ENCODE data around the gene VASP. TPM values are rescaled to one million over a fixed set of nuclear protein-coding genes. Genes with fewer than 3 reads are reported as not detected.

Gene VASP
- total and polyA plus RNA-seq, 2 of the 13 experiments (the other 11 are each of a cell fraction or from before 2014, with no cell fraction given), result 41.8 to 67.1 TPM

DNA sequence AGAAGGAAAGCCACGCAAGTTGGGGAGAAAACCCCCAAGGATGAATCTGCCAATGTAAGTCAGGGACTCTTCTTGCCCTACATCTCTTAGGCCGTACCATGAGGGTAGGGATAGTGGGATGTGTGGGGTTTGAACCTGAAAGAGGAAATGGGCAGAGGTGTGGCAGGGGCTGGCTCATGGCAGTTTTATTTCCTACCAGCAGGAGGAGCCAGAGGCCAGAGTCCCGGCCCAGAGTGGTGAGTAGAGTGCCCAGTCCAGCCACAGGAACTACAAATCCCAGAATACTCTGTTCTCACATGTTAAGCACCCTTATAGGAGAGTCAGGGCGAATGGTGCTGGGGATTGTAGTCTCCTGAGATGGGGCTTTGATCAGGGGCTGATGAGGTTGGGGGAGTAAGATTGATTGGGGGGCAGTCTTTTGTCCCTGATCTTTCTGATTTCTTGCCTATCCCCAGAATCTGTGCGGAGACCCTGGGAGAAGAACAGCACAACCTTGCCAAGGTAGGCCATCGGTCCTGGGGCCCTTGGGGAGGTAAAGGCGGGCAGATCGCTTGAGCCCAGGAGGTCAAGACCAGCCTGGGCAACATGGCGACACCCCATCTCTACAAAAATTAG lies 16.5 kb downstream of the VASP start (continued):
- TF ChIP-seq NCOA2 (CRISPR knock-in tag; IDR thresholded peaks at IDR 0.05) (0 out of 2 replicates have a peak, but pooled peaks have one; percentile 23), RAD21 (CRISPR knock-in tag; IDR thresholded peaks at IDR 0.05) (peak; percentile 88), SMC3 (IDR thresholded peaks at IDR 0.05; ENCODE audit: low read length) (peak; percentile 80), MAZ (IDR thresholded peaks at IDR 0.05; ENCODE audit: borderline replicate concordance, low read depth, low read length) (no peak), MAZ (CRISPR knock-in tag; IDR thresholded peaks at IDR 0.05; ENCODE audit: low read depth) (no peak), NFE2L1 (CRISPR knock-in tag; IDR thresholded peaks at IDR 0.05; ENCODE audit: borderline replicate concordance) (no peak), ZBTB20 (CRISPR knock-in tag; IDR thresholded peaks at IDR 0.05; ENCODE audit: borderline replicate concordance, low read depth) (no peak), RARG (CRISPR knock-in tag; IDR thresholded peaks at IDR 0.05; ENCODE audit: low read depth) (no peak), ERF (CRISPR knock-in tag; IDR thresholded peaks at IDR 0.05) (peak; percentile 53; the same call in 1 of the 2 replicates), ETV5 (CRISPR knock-in tag; IDR thresholded peaks at IDR 0.05; ENCODE audit: borderline replicate concordance) (0 out of 2 replicates have a peak, but pooled peaks have one; percentile 8), HDAC2 (CRISPR knock-in tag; IDR thresholded peaks at IDR 0.05) (0 out of 2 replicates have a peak, but pooled peaks have one; percentile 19), SIX1 (CRISPR knock-in tag; IDR thresholded peaks at IDR 0.05; ENCODE audit: borderline replicate concordance) (no peak), ZNF501 (CRISPR knock-in tag; IDR thresholded peaks at IDR 0.05) (0 out of 2 replicates have a peak, but pooled peaks have one; percentile 20)
- TF ChIP-seq, protein P1, sequence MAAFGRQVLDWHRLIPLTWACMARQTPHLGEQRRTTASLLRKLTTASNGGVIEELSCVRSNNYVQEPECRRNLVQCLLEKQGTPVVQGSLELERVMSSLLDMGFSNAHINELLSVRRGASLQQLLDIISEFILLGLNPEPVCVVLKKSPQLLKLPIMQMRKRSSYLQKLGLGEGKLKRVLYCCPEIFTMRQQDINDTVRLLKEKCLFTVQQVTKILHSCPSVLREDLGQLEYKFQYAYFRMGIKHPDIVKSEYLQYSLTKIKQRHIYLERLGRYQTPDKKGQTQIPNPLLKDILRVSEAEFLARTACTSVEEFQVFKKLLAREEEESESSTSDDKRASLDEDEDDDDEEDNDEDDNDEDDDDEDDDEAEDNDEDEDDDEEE (CRISPR knock-in tag; IDR thresholded peaks at IDR 0.05), result no peak
- TF ChIP-seq, protein P2, sequence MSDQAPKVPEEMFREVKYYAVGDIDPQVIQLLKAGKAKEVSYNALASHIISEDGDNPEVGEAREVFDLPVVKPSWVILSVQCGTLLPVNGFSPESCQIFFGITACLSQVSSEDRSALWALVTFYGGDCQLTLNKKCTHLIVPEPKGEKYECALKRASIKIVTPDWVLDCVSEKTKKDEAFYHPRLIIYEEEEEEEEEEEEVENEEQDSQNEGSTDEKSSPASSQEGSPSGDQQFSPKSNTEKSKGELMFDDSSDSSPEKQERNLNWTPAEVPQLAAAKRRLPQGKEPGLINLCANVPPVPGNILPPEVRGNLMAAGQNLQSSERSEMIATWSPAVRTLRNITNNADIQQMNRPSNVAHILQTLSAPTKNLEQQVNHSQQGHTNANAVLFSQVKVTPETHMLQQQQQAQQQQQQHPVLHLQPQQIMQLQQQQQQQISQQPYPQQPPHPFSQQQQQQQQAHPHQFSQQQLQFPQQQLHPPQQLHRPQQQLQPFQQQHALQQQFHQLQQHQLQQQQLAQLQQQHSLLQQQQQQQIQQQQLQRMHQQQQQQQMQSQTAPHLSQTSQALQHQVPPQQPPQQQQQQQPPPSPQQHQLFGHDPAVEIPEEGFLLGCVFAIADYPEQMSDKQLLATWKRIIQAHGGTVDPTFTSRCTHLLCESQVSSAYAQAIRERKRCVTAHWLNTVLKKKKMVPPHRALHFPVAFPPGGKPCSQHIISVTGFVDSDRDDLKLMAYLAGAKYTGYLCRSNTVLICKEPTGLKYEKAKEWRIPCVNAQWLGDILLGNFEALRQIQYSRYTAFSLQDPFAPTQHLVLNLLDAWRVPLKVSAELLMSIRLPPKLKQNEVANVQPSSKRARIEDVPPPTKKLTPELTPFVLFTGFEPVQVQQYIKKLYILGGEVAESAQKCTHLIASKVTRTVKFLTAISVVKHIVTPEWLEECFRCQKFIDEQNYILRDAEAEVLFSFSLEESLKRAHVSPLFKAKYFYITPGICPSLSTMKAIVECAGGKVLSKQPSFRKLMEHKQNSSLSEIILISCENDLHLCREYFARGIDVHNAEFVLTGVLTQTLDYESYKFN (CRISPR knock-in tag; conservative IDR thresholded peaks at IDR 0.05), result no peak
- TF ChIP-seq, protein P3, sequence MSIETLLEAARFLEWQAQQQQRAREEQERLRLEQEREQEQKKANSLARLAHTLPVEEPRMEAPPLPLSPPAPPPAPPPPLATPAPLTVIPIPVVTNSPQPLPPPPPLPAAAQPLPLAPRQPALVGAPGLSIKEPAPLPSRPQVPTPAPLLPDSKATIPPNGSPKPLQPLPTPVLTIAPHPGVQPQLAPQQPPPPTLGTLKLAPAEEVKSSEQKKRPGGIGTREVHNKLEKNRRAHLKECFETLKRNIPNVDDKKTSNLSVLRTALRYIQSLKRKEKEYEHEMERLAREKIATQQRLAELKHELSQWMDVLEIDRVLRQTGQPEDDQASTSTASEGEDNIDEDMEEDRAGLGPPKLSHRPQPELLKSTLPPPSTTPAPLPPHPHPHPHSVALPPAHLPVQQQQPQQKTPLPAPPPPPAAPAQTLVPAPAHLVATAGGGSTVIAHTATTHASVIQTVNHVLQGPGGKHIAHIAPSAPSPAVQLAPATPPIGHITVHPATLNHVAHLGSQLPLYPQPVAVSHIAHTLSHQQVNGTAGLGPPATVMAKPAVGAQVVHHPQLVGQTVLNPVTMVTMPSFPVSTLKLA (IDR thresholded peaks at IDR 0.05), result no peak
- TF ChIP-seq, protein P4, sequence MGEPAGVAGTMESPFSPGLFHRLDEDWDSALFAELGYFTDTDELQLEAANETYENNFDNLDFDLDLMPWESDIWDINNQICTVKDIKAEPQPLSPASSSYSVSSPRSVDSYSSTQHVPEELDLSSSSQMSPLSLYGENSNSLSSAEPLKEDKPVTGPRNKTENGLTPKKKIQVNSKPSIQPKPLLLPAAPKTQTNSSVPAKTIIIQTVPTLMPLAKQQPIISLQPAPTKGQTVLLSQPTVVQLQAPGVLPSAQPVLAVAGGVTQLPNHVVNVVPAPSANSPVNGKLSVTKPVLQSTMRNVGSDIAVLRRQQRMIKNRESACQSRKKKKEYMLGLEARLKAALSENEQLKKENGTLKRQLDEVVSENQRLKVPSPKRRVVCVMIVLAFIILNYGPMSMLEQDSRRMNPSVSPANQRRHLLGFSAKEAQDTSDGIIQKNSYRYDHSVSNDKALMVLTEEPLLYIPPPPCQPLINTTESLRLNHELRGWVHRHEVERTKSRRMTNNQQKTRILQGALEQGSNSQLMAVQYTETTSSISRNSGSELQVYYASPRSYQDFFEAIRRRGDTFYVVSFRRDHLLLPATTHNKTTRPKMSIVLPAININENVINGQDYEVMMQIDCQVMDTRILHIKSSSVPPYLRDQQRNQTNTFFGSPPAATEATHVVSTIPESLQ (CRISPR knock-in tag; conservative IDR thresholded peaks at IDR 0.05), result no peak
